ENCODE measurements around the gene TVP23A.

DNA sequence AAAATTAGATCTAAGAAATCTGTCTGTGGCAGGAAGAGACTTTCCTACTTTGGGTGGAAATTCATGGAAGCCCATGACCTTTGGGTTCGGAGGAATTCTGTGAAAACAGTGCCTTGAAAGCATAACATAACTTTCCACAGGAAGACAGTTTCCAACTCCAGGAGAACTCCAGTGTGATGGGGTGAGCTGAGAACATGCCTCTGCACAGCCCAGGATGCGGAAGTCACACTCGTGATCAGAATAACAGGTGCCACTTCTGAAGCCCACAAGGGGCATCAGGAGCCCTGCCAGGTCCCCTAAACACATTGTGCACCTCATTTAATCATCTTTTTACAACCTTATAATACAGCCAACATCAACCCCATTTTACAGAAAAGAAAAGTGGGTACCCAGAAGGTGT lies 9.7 kb downstream of the TVP23A start:
- TF ChIP-seq, protein P1, sequence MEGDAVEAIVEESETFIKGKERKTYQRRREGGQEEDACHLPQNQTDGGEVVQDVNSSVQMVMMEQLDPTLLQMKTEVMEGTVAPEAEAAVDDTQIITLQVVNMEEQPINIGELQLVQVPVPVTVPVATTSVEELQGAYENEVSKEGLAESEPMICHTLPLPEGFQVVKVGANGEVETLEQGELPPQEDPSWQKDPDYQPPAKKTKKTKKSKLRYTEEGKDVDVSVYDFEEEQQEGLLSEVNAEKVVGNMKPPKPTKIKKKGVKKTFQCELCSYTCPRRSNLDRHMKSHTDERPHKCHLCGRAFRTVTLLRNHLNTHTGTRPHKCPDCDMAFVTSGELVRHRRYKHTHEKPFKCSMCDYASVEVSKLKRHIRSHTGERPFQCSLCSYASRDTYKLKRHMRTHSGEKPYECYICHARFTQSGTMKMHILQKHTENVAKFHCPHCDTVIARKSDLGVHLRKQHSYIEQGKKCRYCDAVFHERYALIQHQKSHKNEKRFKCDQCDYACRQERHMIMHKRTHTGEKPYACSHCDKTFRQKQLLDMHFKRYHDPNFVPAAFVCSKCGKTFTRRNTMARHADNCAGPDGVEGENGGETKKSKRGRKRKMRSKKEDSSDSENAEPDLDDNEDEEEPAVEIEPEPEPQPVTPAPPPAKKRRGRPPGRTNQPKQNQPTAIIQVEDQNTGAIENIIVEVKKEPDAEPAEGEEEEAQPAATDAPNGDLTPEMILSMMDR (IDR thresholded peaks at IDR 0.05), result no peak
- TF ChIP-seq POLR2A (IDR thresholded peaks at IDR 0.05), result no peak
